Ovary (tissue), 9 donors: ENCODE measurements around the gene CDK19. TPM values are rescaled to one million over a fixed set of nuclear protein-coding genes. Genes with fewer than 3 reads are reported as not detected.

Experiments
- DNase-seq, 5 donors: peaks; one replicate each; pipeline ENCODE4 v3.0.0-alpha.2; 2019 to 2020
- H3K27ac ChIP-seq, 2 donors: fragments of 200-600 bp; one replicate each; pipeline versions ENCODE4 v1.5.1 to v1.8.0; 2019 to 2022
- H3K27me3 ChIP-seq: fragments of 200-600 bp; one replicate; pipeline ENCODE4 v1.8.0; 2022
- H3K36me3 ChIP-seq: fragments of 200-600 bp; sonication (generic); one replicate; pipeline ENCODE4 v1.5.1; 2019
- H3K4me1 ChIP-seq: one replicate; pipeline ENCODE4 v1.8.1; 2013; ENCODE audit warnings: mild to moderate bottlenecking, moderate library complexity; ENCODE audit not compliant: insufficient read depth
- H3K4me3 ChIP-seq: fragments of 200-600 bp; sonication (generic); one replicate; pipeline ENCODE4 v1.5.1; 2017
- H3K9me3 ChIP-seq, 2 donors: fragments of 200-600 bp in 1 of 2; sonication (generic) in 1 of 2; one replicate each; pipeline versions ENCODE4 v1.5.1 to v1.8.1; 2013 to 2019; ENCODE audit warnings: mild to moderate bottlenecking in 1 of 2, moderate library complexity in 1 of 2
- CTCF ChIP-seq, 3 donors: fragments of 450-650 bp in 2 of 3; fragments of 200-600 bp in 1 of 3; IDR thresholded peaks; one replicate each; pipeline versions ENCODE4 v1.5.1 to v1.8.0; 2016 to 2022; ENCODE audit warnings: antibody characterized with exemption in 3 of 3, mild to moderate bottlenecking in 1 of 3
- EP300 ChIP-seq: sonication (generic); formaldehyde crosslinking; IDR thresholded peaks from one replicate; pipeline ENCODE4 v1.6.1; 2017; ENCODE audit warnings: antibody characterized with exemption
- POLR2A ChIP-seq: fragments of 450-650 bp; IDR thresholded peaks from one replicate; pipeline ENCODE4 v1.6.1; 2017; ENCODE audit warnings: antibody characterized with exemption, mild to moderate bottlenecking, moderate library complexity
- WGBS, 3 donors: extraction: QIAGEN DNeasy Blood & Tissue Kit in 1 of 3; methylation state at CpG; one replicate each; pipeline versions ENCODE4 v1.1.5 to v1.1.7; 2013 to 2017; 5-methylcytosine and 5-hydroxymethylcytosine counted together
- intact Hi-C, 4 donors: fragments of 100-400 bp; cut with DNase I; formaldehyde crosslinking; loops; one replicate each; pipeline versions ENCODE4 v1.11.0 to v1.15.1; 2022 to 2023
- polyA plus RNA-seq, 2 donors: library from polyadenylated mRNA; stranded (reverse); fragments of 200-250 nt in 1 of 2; fragments of 350-450 nt in 1 of 2; fragmentation: Illumina TruSeq in 1 of 2; extraction: RNeasy Lipid Tissue Mini Kit (QIAGEN cat#74804) in 1 of 2; gene quantifications; one replicate each; pipeline ENCODE4 v1.2.3, GENCODE V29; 2013 to 2014
- total RNA-seq, 7 donors: library from RNA; depleted of rRNA in 2 of 7; stranded (reverse); fragments of >200 nt in 2 of 7; fragmentation: NEBNext Ultra II Directional in 3 of 7; extraction: Animal tissue kit (Norgen Biotek cat#: 25700) in 3 of 7; gene quantifications; one replicate each; pipeline versions ENCODE4 v1.1.0 to v1.2.4, GENCODE V29; 2016 to 2023
- donor health status: DM: no; HTN: no; CAD: no; lungs with moderate emphysema.
- donor health status: DM: no; HTN: no; CAD: no.
- donor health status: Bipolar disorder and iron deficiency.
- donor health status: DM: yes; HTN: yes; CAD: no.
- donor health status: DM: no; HTN: no; CAD: no.
- donor health status: DM: yes; HTN: yes; CAD: no.

CDK19 gene
- total and polyA plus RNA-seq, 9 donors, result 9.8 to 20.8 (median 16.7) TPM

GRCh38 chr6:110858016-110858415, 42.7 kb upstream of the CDK19 start:
- Histone ChIP-seq H3K27ac (no peak overlapping the region), H3K36me3 (no peaks in the 10 kb centered on the region), H3K9me3 (no peaks in the 10 kb centered on the region), H3K4me3 (no peak overlapping the region), H3K4me1 (no peaks in the 10 kb centered on the region), H3K27me3 (no peaks in the 10 kb centered on the region)
- WGBS, 3 donors, result 96 to 98% (median 97%) methylated on average over 21 of the region's 21 CpGs
- DNase-seq, result no peak
- intact Hi-C loops, result loop anchor here in 1 of 4 donors (5.0 kb wide), 1 partner anchor 874 kb away; no protein-coding TSS in a partner anchor
- TF ChIP-seq EP300 (no peak), CTCF (IDR thresholded peaks at IDR 0.05) (no peak), POLR2A (no peak)

GRCh38 chr6:110856296-110856695, 41.0 kb upstream of the CDK19 start:
- no peak overlapping the region for H3K27ac ChIP-seq
- intact Hi-C loops, result loop anchor here in 1 of 4 donors (5.0 kb wide), 1 partner anchor 876 kb away; no protein-coding TSS in a partner anchor
- H3K4me1 ChIP-seq, result no peaks in the 10 kb centered on the region
- H3K4me3 ChIP-seq, result no peak overlapping the region
- TF ChIP-seq CTCF (IDR thresholded peaks at IDR 0.05), result no peak
- TF ChIP-seq EP300, result no peak
- TF ChIP-seq POLR2A, result no peak
- no peak for DNase-seq
- H3K27me3 ChIP-seq, result no peaks in the 10 kb centered on the region
- 94 to 96% (median 96%) methylated on average over 3 of the region's 3 CpGs for WGBS, 3 donors
- H3K36me3 ChIP-seq, result no peaks in the 10 kb centered on the region
- H3K9me3 ChIP-seq, result no peaks in the 10 kb centered on the region

- intact Hi-C loops, result no loop called here
- no peaks in the 10 kb centered on the region for H3K9me3 ChIP-seq
- H3K27me3 ChIP-seq, result no peaks in the 10 kb centered on the region
- no peak for TF ChIP-seq CTCF (IDR thresholded peaks at IDR 0.05)
- TF ChIP-seq EP300, result no peak
- no peak for TF ChIP-seq POLR2A
- no peaks in the 10 kb centered on the region for H3K4me1 ChIP-seq
- no peak overlapping the region for H3K4me3 ChIP-seq
- H3K27ac ChIP-seq, result no peak overlapping the region
- WGBS, 3 donors, result 74 to 79% (median 78%) methylated on average over 5 of the region's 5 CpGs
- no peaks in the 10 kb centered on the region for H3K36me3 ChIP-seq
- no peak for DNase-seq
Measured at GRCh38 chr6:110853754-110854477, 38.6 kb upstream of the CDK19 start.

- intact Hi-C loops, result no loop called here
- H3K27me3 ChIP-seq, result no peaks in the 10 kb centered on the region
- H3K36me3 ChIP-seq, result no peaks in the 10 kb centered on the region
- no peaks in the 10 kb centered on the region for H3K9me3 ChIP-seq
- no peaks in the 10 kb centered on the region for H3K4me1 ChIP-seq
- no peak for DNase-seq
- no peak overlapping the region for H3K27ac ChIP-seq
- H3K4me3 ChIP-seq, result no peak overlapping the region
- no peak for TF ChIP-seq CTCF (IDR thresholded peaks at IDR 0.05)
- 95 to 97% (median 97%) methylated on average over 2 of the region's 2 CpGs for WGBS, 3 donors
Measured at GRCh38 chr6:110852773-110853172, 37.5 kb upstream of the CDK19 start.
